Suprapubic skin (tissue), 4 donors: ENCODE data around the gene CMC1. TPM values are rescaled to one million over a fixed set of nuclear protein-coding genes. Genes with fewer than 3 reads are reported as not detected.
"Not testable (repeated sequence)": the region's sequence is repeated elsewhere in the genome, so short reads cannot be mapped to it uniquely, and the experiment has no call there.

Experiments used
- DNase-seq, 2 donors: peaks; one replicate each; pipeline ENCODE4 v3.0.0-alpha.2; 2019; ENCODE audit warnings: low spot score in 2 of 2
- H3K27ac ChIP-seq: fragments of 200-600 bp; sonication (generic); one replicate; pipeline ENCODE4 v1.5.1; 2019
- H3K27me3 ChIP-seq: fragments of 200-600 bp; sonication (generic); one replicate; pipeline ENCODE4 v1.5.1; 2019
- H3K36me3 ChIP-seq: fragments of 200-600 bp; sonication (generic); one replicate; pipeline ENCODE4 v1.5.1; 2019
- H3K4me1 ChIP-seq: fragments of 200-600 bp; sonication (generic); one replicate; pipeline ENCODE4 v1.5.1; 2019
- H3K4me3 ChIP-seq: fragments of 200-600 bp; sonication (generic); one replicate; pipeline ENCODE4 v1.5.1; 2019; ENCODE audit warnings: mild to moderate bottlenecking
- H3K9me3 ChIP-seq: fragments of 200-600 bp; sonication (generic); one replicate; pipeline ENCODE4 v1.5.1; 2019
- EP300 ChIP-seq: sonication (generic); formaldehyde crosslinking; IDR thresholded peaks from one replicate; pipeline ENCODE4 v1.6.1; 2017; ENCODE audit warnings: antibody characterized with exemption
- POLR2A ChIP-seq, 2 donors: fragments of 450-650 bp; IDR thresholded peaks; one replicate each; pipeline ENCODE4 v1.6.1; 2017; ENCODE audit warnings: antibody characterized with exemption in 2 of 2, mild to moderate bottlenecking in 2 of 2, moderate library complexity in 2 of 2
- POLR2AphosphoS5 ChIP-seq, 3 donors: sonication (generic); formaldehyde crosslinking; IDR thresholded peaks; one replicate each; pipeline ENCODE4 v1.6.1; 2017; ENCODE audit warnings: antibody characterized with exemption in 3 of 3
- WGBS: methylation state at CpG from one replicate; pipeline ENCODE4 v1.1.5; 2018; 5-methylcytosine and 5-hydroxymethylcytosine counted together
- total RNA-seq, 4 donors: library from RNA; depleted of rRNA; stranded (reverse); fragments of >200 nt; gene quantifications; one replicate each; pipeline ENCODE4 v1.1.0, GENCODE V29; 2016
- TF ChIP-seq, protein P1 (sequence below), 2 donors: fragments of 200-600 bp in 1 of 2; fragments of 450-650 bp in 1 of 2; sonication (generic) in 1 of 2; IDR thresholded peaks; one replicate each; pipeline ENCODE4 v1.5.1; 2016 to 2019; ENCODE audit warnings: antibody characterized with exemption in 2 of 2, mild to moderate bottlenecking in 1 of 2, moderate library complexity in 1 of 2

Gene CMC1
- total RNA-seq, 4 donors from 2014 or later: 8.0 to 15.5 (median 10.3) TPM

DNA sequence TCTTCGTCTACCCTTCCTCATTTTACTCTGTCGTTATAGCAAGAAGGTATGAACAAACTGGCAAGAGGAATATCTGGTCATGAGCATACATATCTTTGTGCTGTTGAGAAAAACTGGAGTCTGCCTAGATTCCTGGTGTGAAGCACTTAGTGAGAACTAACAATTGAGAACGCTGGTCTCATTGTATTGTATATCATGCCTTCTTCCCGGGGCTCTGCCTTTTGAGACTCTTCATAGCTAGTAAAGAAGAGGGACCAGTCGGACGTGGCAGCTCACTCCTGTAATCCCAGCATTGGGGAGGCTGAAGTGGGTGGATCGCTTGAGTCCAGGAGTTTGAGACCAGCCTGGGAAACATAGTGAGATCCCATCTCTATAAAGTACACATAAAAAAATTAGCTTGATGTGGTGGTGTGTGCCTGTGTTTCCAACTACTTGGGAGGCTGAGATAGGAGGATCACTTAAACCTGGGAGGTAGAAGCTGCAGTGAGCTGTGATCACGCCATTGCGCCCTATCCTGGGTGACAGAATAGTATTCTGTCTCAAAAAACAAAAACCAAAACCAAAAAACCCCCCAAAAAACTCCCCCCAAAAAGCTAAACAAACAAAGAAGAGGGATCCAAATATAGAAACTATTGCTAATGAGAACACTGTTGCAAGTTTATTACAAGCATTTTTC lies 11.8 kb downstream of the CMC1 start:
- Histone ChIP-seq H3K9me3 (no peaks in the 10 kb centered on the region), H3K27ac (no peak overlapping the region), H3K4me3 (no peak overlapping the region), H3K4me1 (peaks cover 6% of the 10 kb centered on the region), H3K27me3 (no peaks in the 10 kb centered on the region), H3K36me3 (no peaks in the 10 kb centered on the region)
- TF ChIP-seq EP300 (no peak), POLR2A (IDR thresholded peaks at IDR 0.05) (no peak)
- 93% methylated on average over 9 of the region's 9 CpGs for WGBS
- no peak for DNase-seq

DNA sequence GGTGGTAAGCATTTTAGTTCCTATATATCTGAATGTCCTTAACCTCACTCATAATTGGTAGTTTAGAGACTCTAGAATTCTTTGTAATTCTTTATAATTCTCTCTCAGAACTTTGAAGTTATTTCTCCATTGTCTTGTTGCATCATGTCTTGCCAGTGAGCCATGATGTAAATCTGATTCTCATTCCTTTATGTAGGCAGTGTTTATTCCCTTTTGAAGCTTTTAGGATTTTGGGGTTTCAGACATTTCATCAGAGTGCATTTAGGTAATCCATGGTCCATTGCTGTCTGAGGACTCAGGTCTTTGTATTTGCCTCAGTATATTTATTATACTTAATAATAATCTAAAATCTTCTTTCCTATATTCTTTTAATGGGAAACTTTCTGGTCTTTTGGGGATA lies 20.6 kb downstream of the CMC1 start:
- Histone ChIP-seq H3K4me3 (no peak overlapping the region), H3K27me3 (no peaks in the 10 kb centered on the region), H3K4me1 (no peaks in the 10 kb centered on the region), H3K27ac (no peak overlapping the region), H3K9me3 (no peaks in the 10 kb centered on the region), H3K36me3 (peaks cover 11% of the 10 kb centered on the region)
- no peak for TF ChIP-seq EP300
- TF ChIP-seq POLR2AphosphoS5 (IDR thresholded peaks at IDR 0.05): no peak
- TF ChIP-seq, protein P1, sequence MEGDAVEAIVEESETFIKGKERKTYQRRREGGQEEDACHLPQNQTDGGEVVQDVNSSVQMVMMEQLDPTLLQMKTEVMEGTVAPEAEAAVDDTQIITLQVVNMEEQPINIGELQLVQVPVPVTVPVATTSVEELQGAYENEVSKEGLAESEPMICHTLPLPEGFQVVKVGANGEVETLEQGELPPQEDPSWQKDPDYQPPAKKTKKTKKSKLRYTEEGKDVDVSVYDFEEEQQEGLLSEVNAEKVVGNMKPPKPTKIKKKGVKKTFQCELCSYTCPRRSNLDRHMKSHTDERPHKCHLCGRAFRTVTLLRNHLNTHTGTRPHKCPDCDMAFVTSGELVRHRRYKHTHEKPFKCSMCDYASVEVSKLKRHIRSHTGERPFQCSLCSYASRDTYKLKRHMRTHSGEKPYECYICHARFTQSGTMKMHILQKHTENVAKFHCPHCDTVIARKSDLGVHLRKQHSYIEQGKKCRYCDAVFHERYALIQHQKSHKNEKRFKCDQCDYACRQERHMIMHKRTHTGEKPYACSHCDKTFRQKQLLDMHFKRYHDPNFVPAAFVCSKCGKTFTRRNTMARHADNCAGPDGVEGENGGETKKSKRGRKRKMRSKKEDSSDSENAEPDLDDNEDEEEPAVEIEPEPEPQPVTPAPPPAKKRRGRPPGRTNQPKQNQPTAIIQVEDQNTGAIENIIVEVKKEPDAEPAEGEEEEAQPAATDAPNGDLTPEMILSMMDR (IDR thresholded peaks at IDR 0.05): no peak
- TF ChIP-seq POLR2A (IDR thresholded peaks at IDR 0.05): no peak
- no peak for DNase-seq

DNA sequence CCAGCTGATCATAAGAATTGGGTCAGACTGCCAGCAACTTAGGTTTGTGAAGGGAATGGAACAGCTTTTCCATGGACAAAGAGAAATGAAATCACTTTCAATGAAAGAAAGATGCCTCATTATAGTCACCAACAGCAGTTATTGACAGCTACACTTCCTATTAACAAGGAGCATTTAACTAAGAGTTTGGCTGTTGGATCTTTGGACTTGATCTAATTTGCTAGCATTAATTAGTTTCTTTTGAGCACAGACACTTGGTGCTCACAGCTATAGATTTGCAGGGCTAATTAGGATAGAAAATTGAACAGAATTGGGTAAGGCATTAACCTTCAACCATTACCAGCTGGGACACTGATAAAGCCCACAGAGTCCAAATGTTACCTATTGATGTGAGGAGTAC lies 24.2 kb downstream of the CMC1 start:
- Histone ChIP-seq H3K9me3 (no peaks in the 10 kb centered on the region), H3K4me1 (peaks cover 3% of the 10 kb centered on the region), H3K27me3 (no peaks in the 10 kb centered on the region), H3K36me3 (peaks cover 22% of the 10 kb centered on the region), H3K27ac (no peak overlapping the region), H3K4me3 (no peak overlapping the region)
- TF ChIP-seq EP300 (no peak), POLR2AphosphoS5 (IDR thresholded peaks at IDR 0.05) (no peak), POLR2A (IDR thresholded peaks at IDR 0.05) (no peak)
- no peak for DNase-seq

DNA sequence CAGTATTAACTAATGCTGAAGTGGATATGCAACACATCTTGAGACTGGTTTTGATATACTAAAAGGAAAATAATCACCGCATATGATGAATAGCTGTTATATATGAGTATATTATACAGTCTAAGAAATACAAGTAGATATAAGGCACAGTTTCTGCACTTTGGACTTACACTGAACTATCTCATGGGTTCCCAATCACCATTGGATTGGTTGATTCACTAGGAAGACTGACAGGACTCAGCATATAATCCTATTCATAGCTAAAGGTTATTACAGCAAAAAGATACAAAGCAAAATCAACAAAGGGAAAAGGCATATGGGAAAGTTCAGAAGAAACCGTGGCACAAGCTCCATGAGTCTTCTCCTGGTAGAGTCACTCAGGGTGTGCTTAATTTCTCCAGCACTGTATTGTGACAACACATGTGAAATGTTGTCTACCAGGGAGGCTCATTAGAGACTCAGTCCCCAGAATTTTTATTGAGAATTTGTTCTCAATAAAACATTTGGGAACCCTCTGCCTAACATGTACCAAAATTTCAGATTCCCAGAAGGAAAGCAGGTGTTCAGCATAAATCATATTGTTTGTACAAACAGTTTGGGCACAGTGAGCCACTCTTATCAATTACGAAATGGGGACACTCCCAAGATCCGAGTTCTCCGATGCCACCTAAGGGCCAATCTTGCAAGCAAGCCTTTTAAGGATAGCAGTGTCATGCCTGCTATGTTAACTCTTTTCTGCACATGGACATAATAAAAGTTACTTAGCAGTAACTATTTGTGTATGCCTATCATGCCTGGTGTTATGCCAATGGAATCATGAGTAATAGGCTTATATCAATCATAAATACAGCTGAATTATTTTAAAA lies 26.8 kb downstream of the CMC1 start:
- Histone ChIP-seq H3K9me3 (peaks cover 8% of the 10 kb centered on the region), H3K27ac (no peak overlapping the region), H3K36me3 (peaks cover 30% of the 10 kb centered on the region), H3K4me3 (no peak overlapping the region), H3K4me1 (peaks cover 3% of the 10 kb centered on the region), H3K27me3 (no peaks in the 10 kb centered on the region)
- WGBS: 62% methylated on average over 5 of the region's 5 CpGs
- no peak for TF ChIP-seq POLR2AphosphoS5 (IDR thresholded peaks at IDR 0.05)
- TF ChIP-seq EP300: no peak
- no peak for DNase-seq

DNA sequence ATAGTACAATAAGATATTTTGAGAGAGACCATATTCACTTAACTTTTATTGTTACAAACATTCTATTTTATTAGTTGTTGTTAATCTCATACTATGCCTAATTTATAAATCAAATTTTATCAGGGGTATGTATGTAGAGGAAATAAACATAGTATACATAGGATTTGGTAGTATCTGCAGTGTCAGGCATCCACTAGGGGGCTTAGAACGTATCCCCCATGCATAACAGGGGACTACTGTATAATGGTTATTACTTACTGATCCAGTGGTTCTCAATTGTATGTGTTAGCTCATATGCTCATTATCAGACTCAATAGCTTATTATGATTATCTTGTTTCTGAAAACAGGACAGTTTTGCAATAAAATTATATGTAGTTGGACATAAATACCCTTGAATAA lies 27.6 kb downstream of the CMC1 start:
- Histone ChIP-seq H3K27me3 (no peaks in the 10 kb centered on the region), H3K9me3 (peaks cover 12% of the 10 kb centered on the region), H3K4me1 (peaks cover 3% of the 10 kb centered on the region), H3K4me3 (no peak overlapping the region), H3K36me3 (peaks cover 24% of the 10 kb centered on the region), H3K27ac (no peak overlapping the region)
- 95% methylated on average over 1 of the region's 1 CpG for WGBS
- DNase-seq: no peak
- TF ChIP-seq, protein P1 (IDR thresholded peaks at IDR 0.05): no peak
- TF ChIP-seq POLR2AphosphoS5 (IDR thresholded peaks at IDR 0.05): no peak
- no peak for TF ChIP-seq POLR2A (IDR thresholded peaks at IDR 0.05)
- no peak for TF ChIP-seq EP300

DNA sequence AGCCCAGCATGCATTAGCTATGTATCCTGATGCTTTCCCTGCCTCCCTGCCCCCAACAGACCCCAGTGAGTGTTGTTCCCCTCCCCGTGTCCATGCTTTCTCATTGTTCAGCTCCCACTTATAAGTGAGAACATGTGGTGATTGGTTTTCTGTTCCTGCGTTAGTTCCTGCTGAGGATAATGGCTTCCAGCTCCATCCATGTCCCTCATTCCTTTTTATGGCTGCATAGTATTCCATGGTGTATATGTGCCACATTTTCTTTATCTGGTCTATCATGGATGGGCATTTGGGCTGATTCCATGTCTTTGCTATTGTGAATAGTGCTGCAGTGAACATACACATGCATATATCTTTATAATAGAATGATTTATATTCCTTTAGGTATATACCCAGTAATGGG lies 28.5 kb downstream of the CMC1 start:
- not testable (repeated sequence) for H3K4me3 ChIP-seq, H3K27me3 ChIP-seq, H3K4me1 ChIP-seq, H3K27ac ChIP-seq, DNase-seq
- peaks cover 19% of the 10 kb centered on the region for H3K36me3 ChIP-seq
- 100% methylated on average over 2 of the region's 2 CpGs for WGBS
- H3K9me3 ChIP-seq: peaks cover 12% of the 10 kb centered on the region

DNA sequence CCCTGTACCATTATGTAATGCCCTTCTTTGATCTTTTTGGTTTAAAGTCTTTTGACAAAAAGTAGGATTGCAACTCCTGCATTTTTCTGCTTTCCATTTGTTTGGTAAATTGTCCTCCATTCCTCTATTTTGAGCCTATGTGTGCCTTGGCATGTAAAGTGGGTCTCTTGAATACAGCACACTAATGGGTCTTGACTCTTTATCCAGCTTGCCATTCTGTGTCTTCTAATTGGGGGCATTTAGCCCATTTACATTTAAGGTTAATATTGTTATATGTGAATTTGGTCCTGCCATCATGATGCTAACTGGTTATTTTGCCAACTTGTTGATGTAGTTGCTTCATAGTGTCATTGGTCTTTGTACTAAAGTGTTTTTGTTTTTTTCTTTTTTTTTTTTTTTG lies 32.4 kb downstream of the CMC1 start:
- Histone ChIP-seq H3K36me3 (peaks cover 23% of the 10 kb centered on the region), H3K27ac (no peak overlapping the region), H3K27me3 (no peaks in the 10 kb centered on the region), H3K9me3 (peaks cover 12% of the 10 kb centered on the region), H3K4me1 (no peaks in the 10 kb centered on the region), H3K4me3 (no peak overlapping the region)
- no peak for DNase-seq
- TF ChIP-seq POLR2A (IDR thresholded peaks at IDR 0.05): no peak
- TF ChIP-seq EP300: no peak
